Measurements from ENCODE around the gene ALAD. TPM values are rescaled to one million over a fixed set of nuclear protein-coding genes. Genes with fewer than 3 reads are reported as not detected.

The ALAD gene
- total RNA-seq, 4 donors from 2014 or later = 8.9 to 16.2 (median 12.3) TPM

DNA sequence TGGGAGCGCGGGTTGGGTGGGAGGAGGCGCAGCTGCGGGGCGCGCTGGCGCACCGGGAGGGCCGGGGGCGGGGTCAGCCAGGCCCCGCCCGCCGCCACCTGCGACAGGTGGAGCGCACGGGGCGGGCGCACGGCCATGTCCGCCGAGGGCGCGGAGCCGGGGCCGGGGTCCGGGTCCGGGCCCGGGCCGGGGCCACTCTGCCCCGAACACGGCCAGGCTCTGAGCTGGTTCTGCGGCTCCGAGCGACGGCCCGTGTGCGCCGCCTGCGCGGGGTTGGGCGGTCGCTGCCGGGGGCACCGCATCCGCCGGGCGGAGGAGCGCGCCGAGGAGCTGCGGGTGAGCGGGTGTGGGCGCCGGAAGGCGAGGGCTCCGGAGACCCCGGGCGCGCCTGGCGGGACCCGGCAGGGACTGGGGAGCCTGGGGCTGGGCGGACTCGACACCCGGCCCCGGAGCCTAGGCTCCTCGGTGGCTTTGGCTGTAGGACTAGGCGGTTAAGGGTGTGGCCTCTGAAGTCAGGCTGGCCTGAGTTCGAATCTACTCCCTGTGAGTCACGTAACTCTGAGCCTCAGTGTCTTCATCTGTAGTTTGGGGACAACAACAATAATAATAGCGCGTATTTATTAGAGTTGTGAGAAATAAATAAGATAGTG, 51.5 kb downstream of the ALAD start, which contains the start of gene BSPRY:
BSPRY (plus strand) TSS at position 97 of the 650 bp plus-strand sequence; CDS start at position 136, 39 bp downstream.
- Histone ChIP-seq H3K4me1 (peaks cover 7% of the 10 kb centered on the region in 2 donors), H3K4me3 (peak within 1 kb of the TSS; percentile 24 to 55 (median 32)), H3K9me3 (no peaks in the 10 kb centered on the region), H3K36me3 (no peaks in the 10 kb centered on the region), H3K27ac (no peak within 1 kb of the TSS), H3K27me3 (peaks cover 21 to 40% (median 28%) of the 10 kb centered on the region in 3 donors)
- intact Hi-C loops (cut with DNase I; ENCODE audit: low total_unique reads) = loop anchor here (10.0 kb wide), 1 partner anchor 295 kb away; the partner anchor contains the start of gene ZFP37
- in situ Hi-C loops (cut with MboI; ENCODE audit: low sequenced_read_pairs in 4 of 4) = no loop called here
- DNase-seq = no peak
- ATAC-seq = no peak
- TF ChIP-seq POLR2A (IDR thresholded peaks at IDR 0.05) = no peak
- TF ChIP-seq, protein P1, sequence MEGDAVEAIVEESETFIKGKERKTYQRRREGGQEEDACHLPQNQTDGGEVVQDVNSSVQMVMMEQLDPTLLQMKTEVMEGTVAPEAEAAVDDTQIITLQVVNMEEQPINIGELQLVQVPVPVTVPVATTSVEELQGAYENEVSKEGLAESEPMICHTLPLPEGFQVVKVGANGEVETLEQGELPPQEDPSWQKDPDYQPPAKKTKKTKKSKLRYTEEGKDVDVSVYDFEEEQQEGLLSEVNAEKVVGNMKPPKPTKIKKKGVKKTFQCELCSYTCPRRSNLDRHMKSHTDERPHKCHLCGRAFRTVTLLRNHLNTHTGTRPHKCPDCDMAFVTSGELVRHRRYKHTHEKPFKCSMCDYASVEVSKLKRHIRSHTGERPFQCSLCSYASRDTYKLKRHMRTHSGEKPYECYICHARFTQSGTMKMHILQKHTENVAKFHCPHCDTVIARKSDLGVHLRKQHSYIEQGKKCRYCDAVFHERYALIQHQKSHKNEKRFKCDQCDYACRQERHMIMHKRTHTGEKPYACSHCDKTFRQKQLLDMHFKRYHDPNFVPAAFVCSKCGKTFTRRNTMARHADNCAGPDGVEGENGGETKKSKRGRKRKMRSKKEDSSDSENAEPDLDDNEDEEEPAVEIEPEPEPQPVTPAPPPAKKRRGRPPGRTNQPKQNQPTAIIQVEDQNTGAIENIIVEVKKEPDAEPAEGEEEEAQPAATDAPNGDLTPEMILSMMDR (IDR thresholded peaks at IDR 0.05 in 4 of 5, conservative IDR thresholded peaks at IDR 0.05 in 1 of 5) = no peak

DNA sequence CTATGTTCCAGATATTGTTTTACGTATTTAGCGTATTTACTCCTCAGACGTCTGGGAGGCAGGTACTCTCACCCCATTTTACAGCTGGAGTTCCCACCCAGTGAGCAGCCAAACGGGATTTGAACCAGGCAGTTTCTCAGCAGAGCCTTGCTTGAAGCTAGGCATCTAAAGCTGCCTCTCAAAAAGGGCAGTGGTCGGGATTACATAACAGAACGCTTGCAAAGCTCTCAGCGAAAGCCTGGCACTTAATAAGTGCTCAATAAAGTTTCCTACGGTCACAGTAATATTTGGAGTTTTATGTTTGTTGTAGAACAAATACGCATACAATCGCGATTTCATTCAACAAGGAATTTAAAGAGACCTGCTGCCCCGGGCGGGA, 52.0 kb downstream of the ALAD start:
- TF ChIP-seq, protein P1 (IDR thresholded peaks at IDR 0.05 in 4 of 5, conservative IDR thresholded peaks at IDR 0.05 in 1 of 5) = no peak
- TF ChIP-seq POLR2A (IDR thresholded peaks at IDR 0.05) = no peak
- in situ Hi-C loops (cut with MboI; ENCODE audit: low sequenced_read_pairs in 4 of 4) = no loop called here

DNA sequence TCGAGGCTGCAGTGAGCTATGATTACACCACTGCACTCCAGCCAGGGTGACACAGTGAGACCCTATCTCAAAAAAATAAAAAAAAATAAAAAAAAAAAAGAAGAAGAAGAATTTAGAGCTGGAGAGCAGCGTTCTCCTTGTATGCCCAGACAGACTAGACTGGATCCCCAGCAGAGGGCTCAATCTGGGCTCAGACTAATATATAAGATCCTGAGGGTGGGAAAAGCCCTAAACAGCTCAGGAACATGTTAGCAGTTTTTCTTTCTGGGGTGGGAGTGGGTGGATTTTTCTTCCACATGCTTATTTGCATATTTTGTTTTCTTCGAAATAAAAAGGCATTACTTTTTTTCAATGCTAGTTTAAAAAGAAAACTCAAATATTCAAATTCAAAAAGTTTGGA, 52.6 kb downstream of the ALAD start:
- TF ChIP-seq, protein P1 (IDR thresholded peaks at IDR 0.05 in 4 of 5, conservative IDR thresholded peaks at IDR 0.05 in 1 of 5) = no peak
- TF ChIP-seq POLR2A (IDR thresholded peaks at IDR 0.05) = no peak
- H3K27me3 ChIP-seq = peaks cover 19 to 38% (median 28%) of the 10 kb centered on the region in 3 donors
- no peaks in the 10 kb centered on the region for H3K36me3 ChIP-seq
- H3K9me3 ChIP-seq = no peaks in the 10 kb centered on the region
- ATAC-seq (no peak), DNase-seq (no peak)
- H3K4me1 ChIP-seq = peaks cover 7 to 14% of the 10 kb centered on the region in 2 donors
- intact Hi-C loops (cut with DNase I; ENCODE audit: low total_unique reads) = loop anchor here (10.0 kb wide), 1 partner anchor 294 kb away; the partner anchor contains the start of gene ZFP37
- in situ Hi-C loops (cut with MboI; ENCODE audit: low sequenced_read_pairs in 4 of 4) = no loop called here
- H3K4me3 ChIP-seq = no peak overlapping the region
- no peak overlapping the region for H3K27ac ChIP-seq

More for the DNA sequence above, 52.0 kb downstream of the ALAD start:
- H3K4me1 ChIP-seq = peaks cover 7 to 9% of the 10 kb centered on the region in 2 donors
- H3K27ac ChIP-seq = no peak overlapping the region
- DNase-seq (no peak), ATAC-seq (no peak)
- H3K9me3 ChIP-seq = no peaks in the 10 kb centered on the region
- intact Hi-C loops (cut with DNase I; ENCODE audit: low total_unique reads) = loop anchor here (10.0 kb wide), 1 partner anchor 294 kb away; the partner anchor contains the start of gene ZFP37
- H3K36me3 ChIP-seq = no peaks in the 10 kb centered on the region
- H3K27me3 ChIP-seq = peaks cover 19 to 40% (median 28%) of the 10 kb centered on the region in 3 donors
- H3K4me3 ChIP-seq = peak overlapping the region in 1 of 4 donors; percentile 55

DNA sequence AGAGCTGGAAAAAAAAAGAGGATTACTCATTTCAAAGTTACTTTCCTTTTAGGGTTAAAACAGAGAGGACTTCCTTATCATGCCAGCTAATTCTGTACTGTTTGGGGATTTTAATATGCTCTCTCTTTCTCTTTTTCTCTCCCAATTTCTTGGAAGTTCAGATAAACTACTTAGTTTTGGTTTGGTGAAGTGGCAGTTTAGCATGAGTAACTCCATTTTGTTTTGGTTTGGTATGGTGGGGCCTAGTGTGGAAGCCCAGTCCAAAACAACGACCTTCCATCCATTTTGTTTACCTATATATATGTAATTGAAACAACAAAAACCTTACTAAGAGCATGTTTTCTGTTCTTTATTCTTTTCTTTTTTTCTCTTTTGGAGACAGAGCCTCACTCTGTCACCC, 55.4 kb downstream of the ALAD start:
- DNase-seq (no peak), ATAC-seq (no peak)
- Histone ChIP-seq H3K4me1 (peaks cover 10 to 18% of the 10 kb centered on the region in 2 donors), H3K9me3 (no peaks in the 10 kb centered on the region), H3K27ac (no peak overlapping the region), H3K4me3 (no peak overlapping the region), H3K27me3 (peaks cover 9 to 11% (median 11%) of the 10 kb centered on the region in 3 donors), H3K36me3 (no peaks in the 10 kb centered on the region)
- intact Hi-C loops (cut with DNase I; ENCODE audit: low total_unique reads) (loop anchor here (10.0 kb wide), 1 partner anchor 291 kb away; the partner anchor contains the start of gene ZFP37), in situ Hi-C loops (cut with MboI; ENCODE audit: low sequenced_read_pairs in 4 of 4) (no loop called here)
- no peak for TF ChIP-seq POLR2A (IDR thresholded peaks at IDR 0.05)
- TF ChIP-seq, protein P1 (IDR thresholded peaks at IDR 0.05 in 4 of 5, conservative IDR thresholded peaks at IDR 0.05 in 1 of 5) = no peak

Data from gastrocnemius medialis (tissue), 4 donors.